SK-N-MC (cell line): Measurements from ENCODE around the gene SLC6A2.

Experiments
- DNase-seq: peaks from one replicate; pipeline ENCODE4 v3.0.0-alpha.2; 2011; ENCODE audit warnings: low read depth, low spot score
- H3K27ac ChIP-seq: fragments of 200-600 bp; sonication (generic); 2 replicates; pipeline ENCODE4 v1.5.1; 2016; ENCODE audit warnings: mixed run types
- H3K36me3 ChIP-seq: fragments of 200-600 bp; sonication (generic); 2 replicates; pipeline ENCODE4 v1.6.1; 2017; ENCODE audit warnings: antibody characterized with exemption, low read length, mixed read lengths; ENCODE audit not compliant: insufficient read depth
- H3K4me3 ChIP-seq: fragments of 200-600 bp; sonication (generic); 2 replicates; pipeline ENCODE4 v1.5.1; 2016
- H3K9ac ChIP-seq: fragments of 200-600 bp; sonication (generic); 2 replicates; pipeline ENCODE4 v1.8.0; 2017; ENCODE audit warnings: mixed run types, mixed read lengths; ENCODE audit not compliant: insufficient read length
- H3K9me3 ChIP-seq: fragments of 200-600 bp; sonication (generic); 2 replicates; pipeline ENCODE4 v1.6.1; 2017; ENCODE audit warnings: low read depth, mild to moderate bottlenecking, antibody characterized with exemption, low read length, moderate library complexity, mixed read lengths
- EZH2 ChIP-seq: fragments of 200-600 bp; sonication (generic); IDR thresholded peaks from one replicate; pipeline ENCODE4 v1.6.1; 2017; ENCODE audit warnings: antibody characterized with exemption
- FOXP2 ChIP-seq: optimal IDR thresholded peaks from 2 replicates; pipeline ENCODE3; 2011; ENCODE audit warnings: mild to moderate bottlenecking, moderate library complexity; ENCODE audit not compliant: insufficient read depth; ENCODE audit errors: extremely low read length, control extremely low read depth
- POLR2AphosphoS5 ChIP-seq: IDR thresholded peaks from 2 replicates; pipeline ENCODE4 v1.6.1; 2012; ENCODE audit warnings: mild to moderate bottlenecking, low read depth, low read length, borderline replicate concordance

Gene SLC6A2

GRCh38 chr16:55624696-55625095 lies 31.1 kb upstream of the SLC6A2 start:
- Histone ChIP-seq H3K27ac (no peak overlapping the region), H3K36me3 (no peaks in the 10 kb centered on the region), H3K9me3 (no peaks in the 10 kb centered on the region), H3K4me3 (no peak overlapping the region), H3K9ac (no peak overlapping the region)
- no peak for DNase-seq
- TF ChIP-seq EZH2 (no peak), FOXP2 (no peak), POLR2AphosphoS5 (no peak)

- Histone ChIP-seq H3K9me3 (no peaks in the 10 kb centered on the region), H3K4me3 (no peak overlapping the region), H3K9ac (no peak overlapping the region), H3K27ac (no peak overlapping the region), H3K36me3 (no peaks in the 10 kb centered on the region)
- no peak for TF ChIP-seq FOXP2
- TF ChIP-seq POLR2AphosphoS5: no peak
- TF ChIP-seq EZH2: no peak
- DNase-seq: no peak
These were observed 29.9 kb upstream of the SLC6A2 start for GRCh38 chr16:55625843-55626242.

- H3K9me3 ChIP-seq: no peaks in the 10 kb centered on the region
- H3K27ac ChIP-seq: no peak overlapping the region
- H3K9ac ChIP-seq: no peak overlapping the region
- DNase-seq: no peak
- no peak overlapping the region for H3K4me3 ChIP-seq
- H3K36me3 ChIP-seq: no peaks in the 10 kb centered on the region
- TF ChIP-seq FOXP2 (no peak), EZH2 (no peak), POLR2AphosphoS5 (no peak)
These were observed 27.4 kb upstream of the SLC6A2 start for GRCh38 chr16:55628306-55628968.

- Histone ChIP-seq H3K4me3 (no peak overlapping the region), H3K9me3 (no peaks in the 10 kb centered on the region), H3K36me3 (no peaks in the 10 kb centered on the region), H3K9ac (no peak overlapping the region), H3K27ac (no peak overlapping the region)
- DNase-seq: no peak
- no peak for TF ChIP-seq POLR2AphosphoS5
- TF ChIP-seq EZH2: no peak
- no peak for TF ChIP-seq FOXP2
These were observed 25.0 kb upstream of the SLC6A2 start for GRCh38 chr16:55630774-55631173.

- no peak overlapping the region for H3K27ac ChIP-seq
- no peaks in the 10 kb centered on the region for H3K36me3 ChIP-seq
- H3K9ac ChIP-seq: no peak overlapping the region
- H3K4me3 ChIP-seq: no peak overlapping the region
- DNase-seq: no peak
- no peaks in the 10 kb centered on the region for H3K9me3 ChIP-seq
- TF ChIP-seq FOXP2: no peak
- TF ChIP-seq EZH2: no peak
- TF ChIP-seq POLR2AphosphoS5: no peak
These were observed 23.5 kb upstream of the SLC6A2 start for GRCh38 chr16:55632259-55632658.

GRCh38 chr16:55634193-55634592 lies 21.6 kb upstream of the SLC6A2 start:
- no peak for DNase-seq
- H3K9me3 ChIP-seq: no peaks in the 10 kb centered on the region
- H3K36me3 ChIP-seq: no peaks in the 10 kb centered on the region
- TF ChIP-seq FOXP2: no peak
- TF ChIP-seq EZH2: no peak
- TF ChIP-seq POLR2AphosphoS5: no peak
- H3K27ac ChIP-seq: no peak overlapping the region
- H3K4me3 ChIP-seq: no peak overlapping the region
- H3K9ac ChIP-seq: no peak overlapping the region

GRCh38 chr16:55638256-55638655 lies 17.5 kb upstream of the SLC6A2 start:
- TF ChIP-seq FOXP2 (no peak), EZH2 (no peak), POLR2AphosphoS5 (no peak)
- no peak overlapping the region for H3K4me3 ChIP-seq
- H3K27ac ChIP-seq: no peak overlapping the region
- H3K36me3 ChIP-seq: no peaks in the 10 kb centered on the region
- H3K9ac ChIP-seq: no peak overlapping the region
- DNase-seq: no peak
- no peaks in the 10 kb centered on the region for H3K9me3 ChIP-seq

- TF ChIP-seq EZH2 (no peak), POLR2AphosphoS5 (no peak), FOXP2 (no peak)
- H3K9ac ChIP-seq: no peak overlapping the region
- no peaks in the 10 kb centered on the region for H3K9me3 ChIP-seq
- DNase-seq: no peak
- no peak overlapping the region for H3K4me3 ChIP-seq
- no peaks in the 10 kb centered on the region for H3K36me3 ChIP-seq
- no peak overlapping the region for H3K27ac ChIP-seq
These were observed 15.0 kb upstream of the SLC6A2 start for GRCh38 chr16:55640701-55641327.

GRCh38 chr16:55641430-55642056 lies 14.2 kb upstream of the SLC6A2 start:
- no peak for DNase-seq
- H3K36me3 ChIP-seq: no peaks in the 10 kb centered on the region
- no peaks in the 10 kb centered on the region for H3K9me3 ChIP-seq
- no peak overlapping the region for H3K27ac ChIP-seq
- H3K9ac ChIP-seq: no peak overlapping the region
- TF ChIP-seq EZH2 (no peak), POLR2AphosphoS5 (no peak), FOXP2 (no peak)
- no peak overlapping the region for H3K4me3 ChIP-seq
